Esophagus muscularis mucosa (tissue), 3 donors: Measurements from ENCODE around the gene CNTN5.

ENCODE experiments used
- CTCF ChIP-seq, 3 experiments: fragments of 200-600 bp in 2 of 3; fragments of 450-650 bp in 1 of 3; sonication (generic) in 2 of 3; IDR thresholded peaks; one replicate each; pipeline ENCODE4 v1.5.1; 2017 to 2019; ENCODE audit warnings: antibody characterized with exemption in 3 of 3, mild to moderate bottlenecking in 2 of 3, moderate library complexity in 1 of 3
- EP300 ChIP-seq: sonication (generic); formaldehyde crosslinking; IDR thresholded peaks from one replicate; pipeline ENCODE4 v1.6.1; 2017; ENCODE audit warnings: antibody characterized with exemption

GRCh38 chr11:99937330-99937729 is 916.6 kb downstream of the CNTN5 start:
- TF ChIP-seq EP300: no peak
- TF ChIP-seq CTCF (IDR thresholded peaks at IDR 0.05): no peak
